Breast epithelium (tissue), 3 donors: ENCODE measurements around the gene SIVA1.

Experiments
- POLR2A ChIP-seq: fragments of 450-650 bp; IDR thresholded peaks from one replicate; pipeline ENCODE4 v1.6.1; 2016; ENCODE audit warnings: antibody characterized with exemption, mild to moderate bottlenecking, moderate library complexity
- POLR2AphosphoS5 ChIP-seq, 3 donors: sonication (generic); formaldehyde crosslinking; IDR thresholded peaks; one replicate each; pipeline ENCODE4 v1.6.1; 2017; ENCODE audit warnings: antibody characterized with exemption in 3 of 3
- TF ChIP-seq, protein P1 (sequence below), 3 donors: fragments of 450-650 bp; IDR thresholded peaks; one replicate each; pipeline ENCODE4 v1.5.1; 2016 to 2017; ENCODE audit warnings: antibody characterized with exemption in 3 of 3, mild to moderate bottlenecking in 3 of 3, moderate library complexity in 3 of 3

DNA sequence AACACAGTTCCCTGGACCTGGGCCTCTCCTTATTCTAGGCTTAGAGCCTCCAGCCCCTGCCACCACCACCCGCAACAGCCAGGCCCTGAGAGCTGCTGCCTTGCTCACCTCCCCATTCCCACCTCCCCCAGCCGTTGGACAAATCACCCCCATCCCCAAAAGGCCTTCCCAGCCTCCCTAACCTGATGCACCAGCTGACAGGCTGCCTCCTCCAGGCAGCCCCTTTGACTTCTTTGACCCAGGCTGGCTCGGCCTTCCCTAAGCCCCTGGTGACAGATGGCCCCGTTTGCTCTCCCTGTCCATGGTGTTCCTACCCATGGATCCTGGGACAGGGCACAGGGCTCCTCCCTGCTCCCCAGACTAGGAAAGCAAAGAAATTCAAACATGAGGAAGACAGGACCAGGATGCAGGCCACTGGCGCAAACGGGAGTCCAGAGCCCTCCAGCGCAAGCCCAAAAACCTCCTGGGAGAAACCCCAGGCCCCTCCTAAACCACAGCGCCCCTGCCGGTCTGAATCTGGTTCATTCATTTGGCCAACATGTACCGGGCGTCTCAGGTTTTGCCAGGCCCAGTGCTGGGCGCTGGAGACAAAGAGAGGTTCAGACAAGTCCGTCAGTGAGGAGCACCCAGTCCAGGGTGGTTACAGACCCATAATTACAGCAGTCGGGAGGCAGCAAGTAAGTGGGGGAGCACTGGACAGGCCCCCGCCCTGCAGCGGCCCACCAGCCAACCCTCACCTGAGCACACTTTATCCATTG, 40.2 kb downstream of the SIVA1 start:
- no peak for TF ChIP-seq POLR2AphosphoS5 (IDR thresholded peaks at IDR 0.05)
- TF ChIP-seq, protein P1, sequence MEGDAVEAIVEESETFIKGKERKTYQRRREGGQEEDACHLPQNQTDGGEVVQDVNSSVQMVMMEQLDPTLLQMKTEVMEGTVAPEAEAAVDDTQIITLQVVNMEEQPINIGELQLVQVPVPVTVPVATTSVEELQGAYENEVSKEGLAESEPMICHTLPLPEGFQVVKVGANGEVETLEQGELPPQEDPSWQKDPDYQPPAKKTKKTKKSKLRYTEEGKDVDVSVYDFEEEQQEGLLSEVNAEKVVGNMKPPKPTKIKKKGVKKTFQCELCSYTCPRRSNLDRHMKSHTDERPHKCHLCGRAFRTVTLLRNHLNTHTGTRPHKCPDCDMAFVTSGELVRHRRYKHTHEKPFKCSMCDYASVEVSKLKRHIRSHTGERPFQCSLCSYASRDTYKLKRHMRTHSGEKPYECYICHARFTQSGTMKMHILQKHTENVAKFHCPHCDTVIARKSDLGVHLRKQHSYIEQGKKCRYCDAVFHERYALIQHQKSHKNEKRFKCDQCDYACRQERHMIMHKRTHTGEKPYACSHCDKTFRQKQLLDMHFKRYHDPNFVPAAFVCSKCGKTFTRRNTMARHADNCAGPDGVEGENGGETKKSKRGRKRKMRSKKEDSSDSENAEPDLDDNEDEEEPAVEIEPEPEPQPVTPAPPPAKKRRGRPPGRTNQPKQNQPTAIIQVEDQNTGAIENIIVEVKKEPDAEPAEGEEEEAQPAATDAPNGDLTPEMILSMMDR (IDR thresholded peaks at IDR 0.05): no peak
- no peak for TF ChIP-seq POLR2A
